Measurements from ENCODE around the gene YWHAE. TPM values are rescaled to one million over a fixed set of nuclear protein-coding genes. Genes with fewer than 3 reads are reported as not detected.
A peak's percentile ranks its signal among the peaks of the same experiment; 100 is the strongest.

Gene YWHAE
- total and polyA plus RNA-seq, 4 experiments from 2014 or later = 54.1 to 143 (median 99.3) TPM

DNA sequence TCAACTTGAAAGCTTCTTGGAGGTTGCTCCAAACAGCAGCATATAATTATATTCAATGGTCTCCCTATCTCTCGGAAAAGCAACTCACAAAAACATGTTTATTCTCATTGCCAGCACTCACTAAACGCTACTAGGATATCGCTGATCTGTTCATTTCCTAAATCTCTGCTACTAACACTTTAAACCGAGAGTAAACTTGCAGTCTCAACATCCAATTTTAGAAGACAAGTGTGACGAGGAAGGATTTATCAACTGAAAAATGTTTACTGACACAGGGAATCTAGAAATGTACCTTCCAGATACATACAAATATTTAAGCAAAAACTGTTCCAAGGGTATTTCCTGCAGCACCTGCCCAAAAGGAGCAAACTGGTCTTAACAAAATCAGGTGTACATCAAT lies 56.5 kb downstream of the YWHAE start:
- H3K27ac ChIP-seq (ENCODE audit: low read depth, low read length) = no peak overlapping the region
- H3K4me1 Mint-ChIP-seq = peaks cover 12 to 26% (median 15%) of the 10 kb centered on the region in 4 donors
- ChIA-PET POLR2A (ENCODE audit: partially characterized antibody) (no interaction called here), CTCF (ENCODE audit: partially characterized antibody) (interaction anchor here (1.5 kb wide), 1 partner anchor 22 kb away, joined by 4 read pairs; no protein-coding TSS in a partner anchor)
- DNase-seq = no peak
- H3K36me3 ChIP-seq (ENCODE audit: insufficient read depth, low read length) = peaks cover 36% of the 10 kb centered on the region
- no peaks in the 10 kb centered on the region for H3K27me3 ChIP-seq (ENCODE audit: insufficient read depth, low read length)
- H3K27ac Mint-ChIP-seq = peak overlapping the region in 1 of 7 donors; percentile 57
- intact Hi-C loops (cut with micrococcal nuclease) = no loop called here
- H3K4me3 ChIP-seq (ENCODE audit: low read length in 2 of 2) = no peak overlapping the region
- H3K4me3 Mint-ChIP-seq = no peak overlapping the region
- H3K4me1 ChIP-seq (ENCODE audit: insufficient read depth, low read length) = peaks cover 11% of the 10 kb centered on the region
- no peaks in the 10 kb centered on the region for H3K9me3 ChIP-seq (ENCODE audit: control insufficient read depth in 1 of 2, low read length in 2 of 2)
- H3K9me3 Mint-ChIP-seq = no peaks in the 10 kb centered on the region
- peaks cover 28 to 46% of the 10 kb centered on the region in 2 donors for H3K36me3 Mint-ChIP-seq
- no peaks in the 10 kb centered on the region for H3K27me3 Mint-ChIP-seq

DNA sequence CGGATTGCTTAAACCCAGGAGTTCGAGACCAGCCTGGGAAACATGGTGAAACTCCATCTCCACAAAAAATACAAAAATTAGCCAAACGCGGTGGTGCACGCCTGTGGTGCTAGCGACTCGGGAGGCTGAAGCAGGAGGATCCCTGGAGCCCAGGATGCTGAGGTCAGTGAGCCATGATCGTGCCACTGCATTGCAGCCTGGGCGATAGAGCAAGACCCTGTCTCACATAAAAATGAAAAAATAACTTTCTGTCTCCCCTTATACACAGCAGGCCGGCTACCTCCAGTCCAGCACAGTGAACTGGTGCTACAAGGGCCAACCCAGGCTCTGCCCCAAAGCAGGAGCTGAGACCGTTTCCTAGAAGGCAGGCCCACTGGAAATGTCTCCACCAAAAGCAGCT lies 59.7 kb downstream of the YWHAE start:
- intact Hi-C loops (cut with micrococcal nuclease) = no loop called here
- H3K27ac Mint-ChIP-seq = no peak overlapping the region

DNA sequence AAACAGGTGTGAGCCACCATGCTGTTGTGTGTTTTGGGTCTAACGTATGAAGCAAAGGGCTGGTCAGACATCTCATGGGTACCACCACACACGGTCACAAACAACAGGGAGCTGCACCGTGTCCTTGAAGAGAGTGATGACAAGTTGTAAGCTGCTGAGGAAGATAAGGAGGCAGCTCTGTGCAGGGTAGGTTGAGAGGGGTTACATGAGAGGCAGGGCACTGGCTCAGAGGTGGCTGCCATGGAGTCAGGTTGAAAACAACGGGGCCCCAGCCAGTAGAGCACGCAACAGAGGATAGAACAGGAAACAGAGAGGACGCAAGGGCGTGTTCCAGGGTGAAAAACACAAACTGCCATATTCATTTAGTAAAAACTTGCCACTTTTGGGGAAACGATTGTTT lies 68.3 kb downstream of the YWHAE start:
- ChIA-PET POLR2A (ENCODE audit: partially characterized antibody) (interaction anchor here (1.5 kb wide), 1 partner anchor 33 kb away, joined by 6 read pairs; no protein-coding TSS in a partner anchor), CTCF (ENCODE audit: partially characterized antibody) (interaction anchor here (1.3 to 3.9 kb wide), 9 partner anchors 10 to 210 kb away, joined by 4 to 48 read pairs (median 12); partner anchors contain the start of gene TRARG1)
- H3K4me1 ChIP-seq (ENCODE audit: insufficient read depth, low read length) = peaks cover 9% of the 10 kb centered on the region
- H3K4me1 Mint-ChIP-seq = peaks cover 9 to 13% (median 11%) of the 10 kb centered on the region in 4 donors
- H3K9me3 ChIP-seq (ENCODE audit: control insufficient read depth in 1 of 2, low read length in 2 of 2) = no peaks in the 10 kb centered on the region
- DNase-seq = peak in 3 of 5 donors; percentile 20 to 41 (median 26)
- no peaks in the 10 kb centered on the region for H3K36me3 ChIP-seq (ENCODE audit: insufficient read depth, low read length)
- H3K9me3 Mint-ChIP-seq = no peaks in the 10 kb centered on the region
- no peaks in the 10 kb centered on the region for H3K36me3 Mint-ChIP-seq
- no peak overlapping the region for H3K27ac ChIP-seq (ENCODE audit: low read depth, low read length)
- no peak overlapping the region for H3K4me3 ChIP-seq (ENCODE audit: low read length in 2 of 2)
- H3K27ac Mint-ChIP-seq = peak overlapping the region in 3 of 7 donors; percentile 31 to 85 (median 46)
- H3K27me3 ChIP-seq (ENCODE audit: insufficient read depth, low read length) = no peaks in the 10 kb centered on the region
- intact Hi-C loops (cut with micrococcal nuclease) = loop anchor here (1.0 kb wide), 1 partner anchor 37 kb away; no protein-coding TSS in a partner anchor
- H3K27me3 Mint-ChIP-seq = peaks cover 0 to 2% of the 10 kb centered on the region in 2 donors
- peak overlapping the region in 4 of 8 donors; percentile 19 to 53 (median 40) for H3K4me3 Mint-ChIP-seq

More for the DNA sequence above, 59.7 kb downstream of the YWHAE start:
- H3K27ac ChIP-seq (ENCODE audit: low read depth, low read length) = no peak overlapping the region
- H3K4me1 ChIP-seq (ENCODE audit: insufficient read depth, low read length) = no peaks in the 10 kb centered on the region
- peaks cover 21% of the 10 kb centered on the region for H3K36me3 ChIP-seq (ENCODE audit: insufficient read depth, low read length)
- Mint-ChIP-seq H3K27me3 (no peaks in the 10 kb centered on the region), H3K4me1 (peaks cover 1 to 4% (median 2%) of the 10 kb centered on the region in 4 donors), H3K9me3 (no peaks in the 10 kb centered on the region), H3K4me3 (no peak overlapping the region), H3K36me3 (peaks cover 18 to 22% of the 10 kb centered on the region in 2 donors)
- H3K27me3 ChIP-seq (ENCODE audit: insufficient read depth, low read length) = no peaks in the 10 kb centered on the region
- no peak for DNase-seq
- ChIA-PET POLR2A (ENCODE audit: partially characterized antibody) (interaction anchor here (0.5 kb wide), 1 partner anchor 240 kb away, joined by 3 read pairs; no protein-coding TSS in a partner anchor), CTCF (ENCODE audit: partially characterized antibody) (interaction anchor here (1.0 to 2.7 kb wide), 3 partner anchors 9 to 175 kb away, joined by 4 to 12 read pairs (median 9); no protein-coding TSS in a partner anchor)
- no peak overlapping the region for H3K4me3 ChIP-seq (ENCODE audit: low read length in 2 of 2)
- no peaks in the 10 kb centered on the region for H3K9me3 ChIP-seq (ENCODE audit: control insufficient read depth in 1 of 2, low read length in 2 of 2)

DNA sequence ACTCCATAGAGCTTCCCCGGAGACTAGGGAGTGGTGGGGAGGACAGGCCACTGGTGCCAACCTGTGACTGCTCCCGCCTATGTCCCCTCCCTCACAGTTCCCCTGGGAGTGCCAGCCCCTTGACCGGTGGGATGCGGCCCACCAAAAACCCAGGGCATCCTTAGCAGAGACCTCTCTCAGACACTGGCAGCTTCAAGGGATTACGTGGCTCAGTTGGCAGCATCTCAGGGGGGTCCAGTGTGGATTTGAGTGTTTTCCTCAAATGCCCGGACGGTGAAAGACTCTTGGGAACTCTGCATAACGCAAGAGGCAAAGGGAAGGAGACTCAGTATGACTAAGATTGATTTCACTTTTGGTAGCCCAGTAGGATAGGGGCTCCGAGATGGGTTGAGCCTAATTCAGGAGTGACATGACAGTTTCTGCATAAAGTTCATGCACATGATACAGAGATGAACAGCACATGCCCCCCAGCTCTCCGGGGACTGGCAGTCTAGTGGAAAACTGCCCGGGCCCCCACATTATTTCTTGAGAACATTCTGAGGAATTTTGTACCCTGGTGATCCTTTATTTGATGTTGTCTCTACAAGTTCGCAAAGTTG lies 70.2 kb downstream of the YWHAE start:
- ChIA-PET POLR2A (ENCODE audit: partially characterized antibody) (no interaction called here), CTCF (ENCODE audit: partially characterized antibody) (interaction anchor here (1.2 to 2.3 kb wide), 2 partner anchors 52 to 70 kb away, joined by 4 to 9 read pairs; no protein-coding TSS in a partner anchor)
- Histone ChIP-seq H3K27ac (ENCODE audit: low read depth, low read length) (no peak overlapping the region), H3K4me3 (ENCODE audit: low read length in 2 of 2) (no peak overlapping the region), H3K27me3 (ENCODE audit: insufficient read depth, low read length) (no peaks in the 10 kb centered on the region), H3K4me1 (ENCODE audit: insufficient read depth, low read length) (peaks cover 9% of the 10 kb centered on the region), H3K9me3 (ENCODE audit: control insufficient read depth in 1 of 2, low read length in 2 of 2) (no peaks in the 10 kb centered on the region), H3K36me3 (ENCODE audit: insufficient read depth, low read length) (no peaks in the 10 kb centered on the region)
- Mint-ChIP-seq H3K4me3 (no peak overlapping the region), H3K27ac (no peak overlapping the region), H3K9me3 (no peaks in the 10 kb centered on the region), H3K4me1 (peaks cover 9 to 13% (median 11%) of the 10 kb centered on the region in 4 donors), H3K36me3 (no peaks in the 10 kb centered on the region), H3K27me3 (peaks cover 0 to 2% of the 10 kb centered on the region in 2 donors)
- intact Hi-C loops (cut with micrococcal nuclease) = no loop called here
- DNase-seq = no peak

DNA sequence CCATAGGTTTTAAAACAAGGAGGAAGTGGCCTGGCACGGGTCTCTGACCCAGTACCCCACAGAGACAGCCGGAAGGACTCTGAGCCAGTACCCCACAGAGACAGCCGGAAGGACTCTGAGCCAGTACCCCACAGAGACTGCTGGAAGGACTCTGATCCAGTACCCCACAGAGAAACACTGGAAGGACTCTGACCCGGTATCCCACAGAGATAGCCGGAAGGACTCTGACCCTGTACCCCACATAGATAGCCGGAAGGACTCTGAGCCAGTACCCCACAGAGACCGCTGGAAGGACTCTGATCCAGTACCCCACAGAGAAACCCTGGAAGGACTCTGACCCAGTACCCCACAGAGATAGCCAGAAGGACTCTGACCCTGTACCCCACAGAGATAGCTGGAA lies 71.6 kb downstream of the YWHAE start:
- Mint-ChIP-seq H3K27ac (no peak overlapping the region), H3K4me1 (peaks cover 9 to 18% (median 12%) of the 10 kb centered on the region in 4 donors), H3K4me3 (no peak overlapping the region), H3K27me3 (peaks cover 0 to 4% of the 10 kb centered on the region in 2 donors), H3K9me3 (no peaks in the 10 kb centered on the region), H3K36me3 (no peaks in the 10 kb centered on the region)
- Histone ChIP-seq H3K4me1 (ENCODE audit: insufficient read depth, low read length) (peaks cover 9% of the 10 kb centered on the region), H3K4me3 (ENCODE audit: low read length in 2 of 2) (no peak overlapping the region), H3K36me3 (ENCODE audit: insufficient read depth, low read length) (no peaks in the 10 kb centered on the region), H3K27me3 (ENCODE audit: insufficient read depth, low read length) (no peaks in the 10 kb centered on the region), H3K27ac (ENCODE audit: low read depth, low read length) (no peak overlapping the region), H3K9me3 (ENCODE audit: control insufficient read depth in 1 of 2, low read length in 2 of 2) (no peaks in the 10 kb centered on the region)
- ChIA-PET CTCF (ENCODE audit: partially characterized antibody) (interaction anchor here (2.3 kb wide), 1 partner anchor 51 kb away, joined by 9 read pairs; no protein-coding TSS in a partner anchor), POLR2A (ENCODE audit: partially characterized antibody) (no interaction called here)
- DNase-seq = no peak
- intact Hi-C loops (cut with micrococcal nuclease) = no loop called here

DNA sequence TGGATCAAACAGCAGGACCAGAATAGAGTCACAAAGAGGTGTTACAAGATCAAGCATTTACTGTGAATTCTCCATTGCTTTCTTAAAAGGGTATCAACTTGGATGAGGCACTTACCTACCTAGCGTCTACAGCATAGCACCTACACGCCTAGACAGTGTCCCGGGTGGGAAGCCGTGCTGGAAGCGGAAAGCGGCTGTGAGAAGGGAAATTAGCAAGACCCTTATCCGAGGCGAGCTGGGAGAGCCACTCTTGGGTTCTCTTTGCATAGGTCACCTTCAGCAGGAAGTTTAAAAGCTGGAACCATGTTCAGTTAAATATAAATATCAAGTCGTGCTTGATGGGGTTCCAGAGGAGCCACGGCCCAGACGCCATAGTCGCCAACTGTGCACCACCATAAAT lies 74.3 kb downstream of the YWHAE start:
- Histone ChIP-seq H3K27ac (ENCODE audit: low read depth, low read length) (no peak overlapping the region), H3K36me3 (ENCODE audit: insufficient read depth, low read length) (no peaks in the 10 kb centered on the region), H3K4me3 (ENCODE audit: low read length in 2 of 2) (no peak overlapping the region), H3K4me1 (ENCODE audit: insufficient read depth, low read length) (no peaks in the 10 kb centered on the region), H3K9me3 (ENCODE audit: control insufficient read depth in 1 of 2, low read length in 2 of 2) (no peaks in the 10 kb centered on the region), H3K27me3 (ENCODE audit: insufficient read depth, low read length) (no peaks in the 10 kb centered on the region)
- H3K9me3 Mint-ChIP-seq = no peaks in the 10 kb centered on the region
- H3K4me3 Mint-ChIP-seq = no peak overlapping the region
- ChIA-PET CTCF (ENCODE audit: partially characterized antibody) (no interaction called here), POLR2A (ENCODE audit: partially characterized antibody) (no interaction called here)
- H3K27me3 Mint-ChIP-seq = peaks cover 0 to 5% of the 10 kb centered on the region in 2 donors
- no peaks in the 10 kb centered on the region for H3K36me3 Mint-ChIP-seq
- no peak overlapping the region for H3K27ac Mint-ChIP-seq
- intact Hi-C loops (cut with micrococcal nuclease) = no loop called here
- DNase-seq = no peak
- H3K4me1 Mint-ChIP-seq = peaks cover 0 to 5% (median under 1%) of the 10 kb centered on the region in 4 donors

DNA sequence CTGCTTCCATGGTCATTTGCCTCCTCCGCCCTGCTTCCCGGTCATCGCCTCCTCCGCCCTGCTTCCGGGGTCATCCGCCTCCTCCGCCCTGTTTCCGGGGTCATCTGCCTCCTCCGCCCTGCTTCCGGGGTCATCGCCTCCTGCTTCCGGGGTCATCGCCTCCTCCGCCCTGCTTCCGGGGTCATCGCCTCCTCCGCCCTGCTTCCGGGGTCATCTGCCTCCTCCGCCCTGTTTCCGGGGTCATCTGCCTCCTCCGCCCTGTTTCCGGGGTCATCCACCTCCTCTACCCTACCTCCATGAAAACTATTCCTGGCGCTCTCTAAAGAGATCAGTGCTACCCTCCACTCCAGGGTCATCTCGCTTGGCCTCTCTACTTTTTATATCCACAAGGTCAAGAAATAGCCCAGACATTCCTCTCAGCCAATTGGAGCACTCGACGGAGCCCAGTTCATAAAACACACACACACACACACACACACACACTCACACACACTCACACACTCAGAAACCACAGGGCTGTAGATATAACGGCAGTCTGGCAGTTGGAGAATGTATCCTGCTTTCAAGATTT lies 75.7 kb downstream of the YWHAE start:
- H3K27me3 ChIP-seq (ENCODE audit: insufficient read depth, low read length) = no peaks in the 10 kb centered on the region
- no peaks in the 10 kb centered on the region for H3K9me3 ChIP-seq (ENCODE audit: control insufficient read depth in 1 of 2, low read length in 2 of 2)
- no peaks in the 10 kb centered on the region for H3K4me1 ChIP-seq (ENCODE audit: insufficient read depth, low read length)
- no peak overlapping the region for H3K4me3 ChIP-seq (ENCODE audit: low read length in 2 of 2)
- intact Hi-C loops (cut with micrococcal nuclease) = no loop called here
- Mint-ChIP-seq H3K9me3 (peaks cover 0 to under 1% (median 0%) of the 10 kb centered on the region in 8 donors), H3K4me1 (peaks cover 0 to 5% (median under 1%) of the 10 kb centered on the region in 4 donors), H3K27ac (peak overlapping the region in 4 of 7 donors; percentile 5 to 88 (median 58)), H3K4me3 (peak overlapping the region in 6 of 8 donors; percentile 4 to 71 (median 51)), H3K27me3 (peaks cover 3 to 5% of the 10 kb centered on the region in 2 donors), H3K36me3 (no peaks in the 10 kb centered on the region)
- POLR2A ChIA-PET (ENCODE audit: partially characterized antibody) = no interaction called here
- H3K36me3 ChIP-seq (ENCODE audit: insufficient read depth, low read length) = no peaks in the 10 kb centered on the region
- H3K27ac ChIP-seq (ENCODE audit: low read depth, low read length) = no peak overlapping the region
- CTCF ChIA-PET (ENCODE audit: partially characterized antibody) = interaction anchor here (0.7 kb wide), 1 partner anchor 600 kb away, joined by 3 read pairs; no protein-coding TSS in a partner anchor
- peak in 2 of 5 donors; percentile 13 to 41 for DNase-seq

Measured in CD4-positive, alpha-beta memory T cell (primary cell).